Stimulated activated CD8-positive, alpha-beta memory T cell treated with anti-CD3 and anti-CD28 coated beads, Interleukin-2, amount 100 ng/mL, for 48 hours (primary cell): ENCODE measurements around the gene TNRC6C.

ENCODE experiments used
- DNase-seq, 2 donors: peaks; one replicate each; pipeline ENCODE4 v3.0.0-alpha.2; 2020; ENCODE audit warnings: low read depth in 2 of 2

TNRC6C gene, protein sequence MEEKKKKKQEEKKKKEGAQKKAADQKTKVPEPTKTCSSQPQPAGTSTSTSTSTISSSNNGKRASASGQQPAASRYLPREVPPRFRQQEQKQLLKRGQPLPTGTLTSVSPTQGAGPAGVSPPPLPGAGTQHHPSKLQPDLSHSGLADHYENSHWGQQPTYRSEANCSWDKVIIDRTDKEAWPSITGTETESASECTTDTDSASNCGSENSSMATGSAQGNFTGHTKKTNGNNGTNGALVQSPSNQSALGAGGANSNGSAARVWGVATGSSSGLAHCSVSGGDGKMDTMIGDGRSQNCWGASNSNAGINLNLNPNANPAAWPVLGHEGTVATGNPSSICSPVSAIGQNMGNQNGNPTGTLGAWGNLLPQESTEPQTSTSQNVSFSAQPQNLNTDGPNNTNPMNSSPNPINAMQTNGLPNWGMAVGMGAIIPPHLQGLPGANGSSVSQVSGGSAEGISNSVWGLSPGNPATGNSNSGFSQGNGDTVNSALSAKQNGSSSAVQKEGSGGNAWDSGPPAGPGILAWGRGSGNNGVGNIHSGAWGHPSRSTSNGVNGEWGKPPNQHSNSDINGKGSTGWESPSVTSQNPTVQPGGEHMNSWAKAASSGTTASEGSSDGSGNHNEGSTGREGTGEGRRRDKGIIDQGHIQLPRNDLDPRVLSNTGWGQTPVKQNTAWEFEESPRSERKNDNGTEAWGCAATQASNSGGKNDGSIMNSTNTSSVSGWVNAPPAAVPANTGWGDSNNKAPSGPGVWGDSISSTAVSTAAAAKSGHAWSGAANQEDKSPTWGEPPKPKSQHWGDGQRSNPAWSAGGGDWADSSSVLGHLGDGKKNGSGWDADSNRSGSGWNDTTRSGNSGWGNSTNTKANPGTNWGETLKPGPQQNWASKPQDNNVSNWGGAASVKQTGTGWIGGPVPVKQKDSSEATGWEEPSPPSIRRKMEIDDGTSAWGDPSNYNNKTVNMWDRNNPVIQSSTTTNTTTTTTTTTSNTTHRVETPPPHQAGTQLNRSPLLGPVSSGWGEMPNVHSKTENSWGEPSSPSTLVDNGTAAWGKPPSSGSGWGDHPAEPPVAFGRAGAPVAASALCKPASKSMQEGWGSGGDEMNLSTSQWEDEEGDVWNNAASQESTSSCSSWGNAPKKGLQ (N-terminal part only)

GRCh38 chr17:77957857-77958715, at the start of gene TNRC6C:
Gene TNRC6C (plus strand): TSS chr17:77958703. CDS start chr17:78004207, 45,504 bp downstream.
- DNase-seq, result peak; percentile 99 to 100

DNA sequence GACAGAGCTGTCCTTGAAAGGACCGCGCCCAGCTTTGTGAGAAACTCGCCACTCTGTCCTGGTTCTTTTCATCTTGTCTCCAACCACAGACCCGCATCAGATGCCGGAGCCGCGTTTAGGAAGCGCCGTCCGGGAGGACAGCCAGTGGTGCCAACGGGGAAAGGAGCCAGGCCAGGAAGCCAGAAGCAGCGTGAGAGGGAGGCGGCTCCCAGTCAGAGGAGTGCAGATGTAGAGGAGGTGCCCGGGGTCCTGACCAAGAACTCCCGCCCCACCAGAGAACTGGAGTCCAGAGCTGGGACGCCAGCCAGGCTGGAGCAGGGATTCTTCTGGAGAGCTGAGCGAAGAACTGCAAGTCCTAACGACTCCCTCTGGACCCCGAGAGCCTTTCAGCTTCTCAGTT, 49.3 kb upstream of the TNRC6C start:
- no peak for DNase-seq

DNA sequence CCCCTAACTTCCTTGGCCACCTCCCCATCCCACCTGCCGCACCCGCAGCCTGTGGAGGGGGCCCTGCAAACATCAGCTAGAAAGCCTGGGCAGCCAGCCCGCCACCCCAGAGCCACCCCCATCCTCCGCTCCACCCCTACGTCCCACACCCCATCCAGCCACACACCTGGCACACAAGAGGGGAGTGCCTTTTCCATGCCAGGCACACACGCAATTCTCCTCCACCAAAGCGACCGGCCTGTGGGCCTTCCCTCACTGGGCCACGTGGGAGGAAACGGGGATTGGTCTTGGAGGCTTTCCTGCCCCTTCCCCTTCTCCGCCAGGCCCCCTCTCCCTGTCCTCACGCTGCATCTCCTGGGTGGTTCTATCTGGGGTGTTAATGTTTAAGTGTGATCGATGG, 48.7 kb upstream of the TNRC6C start:
- DNase-seq, result no peak

DNA sequence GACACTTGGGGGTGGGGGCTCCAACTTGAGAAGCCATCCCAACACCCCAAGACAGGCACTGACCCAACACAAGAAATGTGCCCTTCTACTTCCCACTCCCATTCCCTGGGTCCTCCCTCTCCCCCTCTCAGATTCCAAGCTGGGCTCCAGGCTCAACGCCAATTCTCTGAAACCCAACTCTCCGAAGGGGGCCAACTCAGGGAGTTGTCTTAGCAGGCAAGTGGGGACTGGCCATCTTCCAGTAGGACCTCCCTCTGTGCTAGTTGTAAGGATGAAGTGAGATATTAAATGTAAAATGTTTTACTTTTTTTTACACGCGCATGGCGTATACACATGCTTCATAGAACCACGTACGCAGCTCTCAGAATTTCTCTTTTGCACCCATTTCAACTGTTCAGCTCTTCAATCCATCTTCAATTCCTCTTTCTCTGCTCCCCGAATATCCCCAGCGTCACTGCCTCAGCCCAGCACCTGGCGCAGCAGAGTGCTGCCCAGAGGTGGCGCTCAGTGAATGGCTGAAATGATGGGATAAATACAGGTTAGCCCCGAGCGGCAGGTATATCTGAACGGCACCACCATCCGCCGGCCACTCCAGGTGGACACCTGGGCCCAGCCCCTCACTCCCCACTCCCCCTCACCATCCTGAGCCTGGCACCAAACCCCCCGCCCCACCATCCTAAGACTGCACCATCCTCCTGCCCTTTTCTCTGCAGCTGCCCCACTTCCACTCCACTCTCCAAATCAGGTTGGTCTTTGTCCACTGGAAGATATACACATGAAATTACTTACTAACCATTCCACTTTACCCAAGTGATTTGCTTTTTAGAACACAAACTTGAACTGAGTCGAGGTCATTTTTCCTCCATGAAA, 43.9 kb upstream of the TNRC6C start:
- no peak for DNase-seq

GRCh38 chr17:77915594-77916021, 42.9 kb upstream of the TNRC6C start:
- DNase-seq, result no peak

DNA sequence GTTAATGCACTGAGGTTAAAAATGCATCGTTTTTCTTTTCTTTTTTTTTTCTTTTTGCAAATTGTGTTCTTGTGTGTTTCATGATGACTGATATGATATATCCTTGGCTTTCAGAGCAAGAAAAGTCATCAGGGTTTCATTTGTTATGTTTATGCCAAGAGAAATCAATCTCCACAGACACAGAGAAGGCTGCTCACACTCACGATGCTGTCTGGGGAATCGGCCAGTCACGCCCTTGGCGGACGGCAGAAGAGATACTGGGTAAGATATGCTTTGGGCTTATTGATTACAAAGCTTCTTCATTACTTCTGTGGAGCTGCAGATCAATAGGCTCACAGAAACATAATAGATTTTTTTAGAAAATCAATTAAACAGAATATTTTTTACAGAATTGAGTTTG, 42.2 kb upstream of the TNRC6C start:
- no peak for DNase-seq

GRCh38 chr17:77916703-77917481, 41.6 kb upstream of the TNRC6C start:
- DNase-seq, result no peak

DNA sequence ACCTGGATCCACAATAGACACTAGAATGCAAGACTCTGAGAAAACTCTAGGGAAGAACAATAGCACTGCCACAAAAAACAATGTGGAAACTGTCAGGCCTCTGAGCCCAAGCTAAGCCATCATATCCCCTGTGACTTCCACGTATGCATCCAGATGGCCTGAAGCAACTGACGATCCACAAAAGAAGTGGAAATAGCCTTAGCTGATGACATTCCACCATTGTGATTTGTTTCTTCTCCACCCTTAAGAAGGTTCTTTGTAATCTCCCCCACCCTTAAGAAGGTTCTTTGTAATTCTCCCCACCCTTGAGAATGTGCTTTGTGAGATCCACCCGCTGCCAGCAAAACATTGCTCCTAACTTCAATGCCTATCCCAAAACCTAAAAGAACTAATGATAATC, 39.2 kb upstream of the TNRC6C start:
- no peak for DNase-seq

- no peak for DNase-seq
Observed at GRCh38 chr17:77923135-77923534, 35.4 kb upstream of the TNRC6C start.

DNA sequence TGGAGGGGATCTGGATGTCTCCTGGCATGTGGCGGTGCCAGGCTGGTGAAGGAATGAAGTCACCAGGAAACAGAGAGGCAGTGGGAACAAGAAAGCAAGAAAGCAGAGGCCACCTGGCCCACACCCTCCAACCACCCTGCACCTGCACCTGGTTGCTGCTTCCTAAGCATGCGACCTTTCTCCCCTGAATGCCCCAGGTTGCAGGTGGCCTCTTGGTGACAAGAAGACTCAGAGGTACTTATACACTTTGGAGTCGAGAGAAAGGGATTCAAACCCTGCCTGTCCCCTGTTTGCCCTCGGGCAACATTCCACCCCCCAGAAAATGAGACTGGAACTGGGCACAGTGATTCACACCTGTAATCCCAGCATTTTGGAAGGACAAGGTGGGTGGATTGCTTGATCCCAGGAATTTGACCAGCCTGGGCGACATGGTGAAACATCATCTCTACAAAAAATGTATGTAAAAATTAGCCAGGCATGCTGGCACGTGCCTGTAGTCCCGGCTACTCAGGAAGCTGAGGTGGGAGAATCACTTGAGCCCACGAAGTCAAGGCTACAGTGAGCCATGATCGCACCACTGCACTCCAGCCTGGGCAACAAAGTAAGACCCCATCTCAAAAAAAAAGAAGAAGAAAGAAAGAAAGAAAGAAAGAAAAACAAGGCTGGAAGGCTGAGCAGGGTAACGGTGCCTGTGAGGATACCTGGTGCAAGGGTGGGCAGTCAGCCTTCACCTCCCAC, 34.6 kb upstream of the TNRC6C start:
- no peak for DNase-seq

DNA sequence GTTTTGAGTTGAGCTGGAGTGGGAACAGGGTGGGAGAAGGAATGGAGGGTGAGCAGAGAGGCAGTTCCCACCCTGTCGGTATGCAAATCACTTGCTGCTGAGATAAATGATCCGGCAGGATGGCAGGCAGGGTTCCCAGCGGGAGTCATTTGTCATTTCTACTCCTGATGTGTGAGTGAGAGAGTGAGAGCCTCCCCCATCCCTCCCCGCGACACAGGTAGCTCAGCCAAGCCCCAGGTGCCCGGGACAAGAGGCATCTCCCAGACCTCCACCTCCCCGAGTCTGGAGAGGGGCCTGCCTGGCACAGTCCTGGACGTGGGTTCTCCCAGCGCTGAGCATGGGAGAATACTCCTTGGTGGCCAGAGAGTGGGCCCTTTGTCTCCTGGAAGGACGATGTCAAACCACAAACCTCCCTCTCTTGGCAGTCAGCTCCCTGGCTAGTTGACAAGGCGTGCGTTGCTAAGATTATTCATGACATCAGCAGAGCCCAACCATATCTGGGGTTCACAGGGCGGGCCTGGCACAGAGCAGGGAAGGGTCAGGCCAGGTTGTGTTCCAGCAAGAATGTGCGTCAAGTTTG, 33.7 kb upstream of the TNRC6C start:
- DNase-seq, result no peak

DNA sequence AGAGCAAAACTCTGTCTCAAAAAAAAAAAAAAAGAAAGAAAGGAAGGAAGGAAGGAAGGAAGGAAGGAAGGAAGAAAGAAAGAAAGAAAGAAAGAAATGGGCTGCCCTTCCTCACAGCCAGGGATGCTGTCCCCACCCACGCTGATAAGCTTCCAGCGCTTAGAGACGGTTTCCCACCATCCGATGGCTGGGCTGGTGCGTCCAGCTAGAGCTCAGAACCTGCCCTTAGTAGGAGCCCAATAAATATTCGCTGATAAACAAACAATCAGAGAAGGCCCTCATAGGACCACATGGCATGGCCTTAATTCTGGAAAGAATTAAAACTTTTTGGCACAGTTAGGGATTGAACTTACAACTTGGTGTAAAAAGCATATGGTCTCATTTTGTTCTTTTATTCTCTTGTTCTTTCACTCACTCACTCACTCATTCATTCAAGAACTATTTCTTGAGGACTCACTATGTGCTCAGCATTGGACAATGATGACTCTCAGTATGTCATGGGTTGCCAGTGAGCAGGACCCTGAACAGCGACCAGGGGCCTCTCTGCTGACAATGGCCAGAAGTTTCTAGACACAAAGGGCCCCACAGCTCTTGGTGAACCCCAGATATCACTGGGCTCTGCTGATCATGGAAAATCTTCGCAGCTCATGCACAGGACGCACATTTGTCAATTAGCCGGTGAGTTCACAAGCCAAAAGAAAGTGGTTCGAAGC, 32.5 kb upstream of the TNRC6C start:
- no peak for DNase-seq

DNA sequence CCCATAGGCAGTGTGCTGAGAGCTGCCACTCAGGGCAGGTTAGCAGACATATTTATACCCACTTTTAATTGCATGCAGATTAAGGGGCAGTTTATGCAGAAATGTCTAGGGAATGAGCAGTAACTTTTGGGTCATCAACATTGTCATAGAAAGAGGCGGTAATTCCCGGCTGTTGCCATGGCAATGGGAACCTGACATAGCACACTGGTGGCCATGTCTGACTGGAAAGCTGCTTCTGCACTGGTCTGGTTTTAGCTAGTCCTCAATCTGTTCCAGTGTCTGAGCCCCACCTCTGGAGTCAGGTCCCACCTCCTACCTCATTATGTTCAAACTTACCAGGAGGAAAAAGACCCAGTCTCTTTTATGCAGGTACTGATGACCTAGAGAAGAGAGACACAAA, 31.5 kb upstream of the TNRC6C start:
- no peak for DNase-seq

GRCh38 chr17:77927777-77928518, 30.6 kb upstream of the TNRC6C start:
- no peak for DNase-seq

- DNase-seq, result no peak
Observed at GRCh38 chr17:77928519-77929179, 29.9 kb upstream of the TNRC6C start.

- DNase-seq, result no peak
Observed at GRCh38 chr17:77929180-77929564, 29.3 kb upstream of the TNRC6C start.
